H1 (cell line): ENCODE measurements around the gene RSU1. TPM values are rescaled to one million over a fixed set of nuclear protein-coding genes. Genes with fewer than 3 reads are reported as not detected.

Experiments
- BACH1 ChIP-seq: IDR thresholded peaks from 2 replicates; pipeline ENCODE4 v1.6.1; 2012; ENCODE audit warnings: low read length, improper control_type of control experiment
- SIN3A ChIP-seq, 2 experiments: IDR thresholded peaks in 1 of 2; conservative IDR thresholded peaks in 1 of 2; 2 replicates each; pipeline ENCODE4 v1.6.1; 2011 to 2012; ENCODE audit warnings: low read length in 2 of 2, improper control_type of control experiment in 1 of 2, low read depth in 1 of 2, mild to moderate bottlenecking in 1 of 2
- polyA plus RNA-seq, 7 experiments: library from polyadenylated mRNA; depleted of rRNA in 3 of 7; stranded (reverse) in 5 of 7; unstranded in 2 of 7; fragments of >200 nt in 5 of 7; fragments of 200-250 nt in 2 of 7; gene quantifications; 1 replicate in 5 of 7; 2 replicates in 1 of 7; 4 replicates in 1 of 7; pipeline versions ENCODE4 v1.2.1 to v1.2.3, GENCODE V29; 2011 to 2013; ENCODE audit warnings: missing spikeins in 2 of 7, mixed read lengths in 2 of 7
- total RNA-seq: library from RNA; stranded (reverse); fragmentation: NEBNext Ultra II Directional; extraction: Animal tissue kit (Norgen Biotek cat#: 25700); gene quantifications from 2 replicates; pipeline ENCODE4 v1.2.1, GENCODE V29; 2021

The RSU1 gene
- total and polyA plus RNA-seq, 2 of the 8 experiments (the other 6 are each of a cell fraction or from before 2014, with no cell fraction given) = 50.0 to 68.2 TPM

DNA sequence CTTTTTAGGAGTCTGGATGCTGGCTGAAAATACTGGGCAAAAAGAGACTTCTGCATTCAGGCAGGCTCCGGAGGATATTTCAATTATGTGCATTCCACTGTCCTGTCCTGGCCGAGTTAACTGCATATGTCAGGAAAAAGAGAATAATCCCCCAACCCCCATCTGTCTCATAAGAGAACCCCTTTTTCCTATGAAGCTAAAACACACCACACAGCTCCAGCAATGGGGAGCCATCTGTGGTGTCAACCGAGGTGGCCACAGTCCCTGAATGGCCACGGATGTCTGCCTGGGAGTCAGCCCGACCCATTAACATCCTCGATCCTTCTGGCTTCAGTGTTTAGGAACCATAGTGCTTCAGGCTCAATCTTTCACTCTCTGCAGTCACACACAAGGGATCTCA is 70.4 kb downstream of the RSU1 start (continued):
- TF ChIP-seq SIN3A (conservative IDR thresholded peaks at IDR 0.05 in 1 of 2, IDR thresholded peaks at IDR 0.05 in 1 of 2; ENCODE audit: low read depth in 1 of 2, low read length in 2 of 2) (no peak), BACH1 (no peak)
